ENCODE data around the gene CPA1.

CPA1 gene

DNA sequence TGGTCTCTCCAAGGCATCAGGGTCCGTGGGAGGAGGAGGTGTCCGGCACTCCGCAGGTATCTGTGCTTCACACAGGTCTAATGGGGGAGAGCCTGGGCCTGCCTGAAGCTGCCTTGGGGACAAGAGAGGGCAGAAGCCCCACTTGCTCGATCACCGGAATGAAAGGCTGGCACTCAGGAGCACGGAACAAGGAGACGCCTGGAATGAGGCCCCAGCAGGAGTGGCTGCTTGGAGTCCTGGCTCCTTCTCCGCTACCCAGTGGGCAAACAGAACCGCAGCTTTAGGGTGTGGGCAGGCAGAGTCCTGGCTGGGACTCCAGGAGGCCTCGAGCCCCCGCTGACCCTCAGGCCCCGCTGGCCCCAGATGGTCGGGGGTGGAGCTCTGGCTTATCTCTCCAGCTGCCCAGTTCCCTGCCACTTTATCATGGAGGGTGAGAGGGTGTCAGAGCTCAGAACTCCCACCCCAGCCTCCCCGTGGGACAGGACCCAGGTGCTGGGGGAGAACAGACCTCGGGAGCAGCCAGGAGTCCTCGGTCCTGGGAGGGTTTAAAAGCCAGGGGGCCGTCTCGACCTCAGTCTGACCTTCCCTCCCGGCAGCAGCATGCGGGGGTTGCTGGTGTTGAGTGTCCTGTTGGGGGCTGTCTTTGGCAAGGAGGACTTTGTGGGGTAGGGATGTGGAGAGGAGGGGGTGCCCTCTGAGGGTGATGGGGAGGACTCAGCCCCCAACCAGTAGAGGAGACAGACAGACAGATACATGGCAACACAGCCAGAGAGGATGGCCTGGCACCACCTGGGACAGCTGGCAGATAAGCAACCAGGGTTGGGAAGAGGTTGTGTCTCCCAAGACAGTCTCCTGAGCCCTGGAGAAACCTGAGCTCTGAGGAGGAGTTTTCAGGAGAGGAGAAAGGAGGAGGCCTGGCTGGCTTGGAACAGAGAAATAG, at the start of gene CPA1:
Gene CPA1, plus strand, starts transcription at position 574 of the 940 bp plus-strand sequence. Its CDS starts 27 bp downstream, at position 601.
- H3K4me3 ChIP-seq = no peak within 1 kb of the TSS
- TF ChIP-seq Cebpa-rat (IDR thresholded peaks at IDR 0.05) = no peak

DNA sequence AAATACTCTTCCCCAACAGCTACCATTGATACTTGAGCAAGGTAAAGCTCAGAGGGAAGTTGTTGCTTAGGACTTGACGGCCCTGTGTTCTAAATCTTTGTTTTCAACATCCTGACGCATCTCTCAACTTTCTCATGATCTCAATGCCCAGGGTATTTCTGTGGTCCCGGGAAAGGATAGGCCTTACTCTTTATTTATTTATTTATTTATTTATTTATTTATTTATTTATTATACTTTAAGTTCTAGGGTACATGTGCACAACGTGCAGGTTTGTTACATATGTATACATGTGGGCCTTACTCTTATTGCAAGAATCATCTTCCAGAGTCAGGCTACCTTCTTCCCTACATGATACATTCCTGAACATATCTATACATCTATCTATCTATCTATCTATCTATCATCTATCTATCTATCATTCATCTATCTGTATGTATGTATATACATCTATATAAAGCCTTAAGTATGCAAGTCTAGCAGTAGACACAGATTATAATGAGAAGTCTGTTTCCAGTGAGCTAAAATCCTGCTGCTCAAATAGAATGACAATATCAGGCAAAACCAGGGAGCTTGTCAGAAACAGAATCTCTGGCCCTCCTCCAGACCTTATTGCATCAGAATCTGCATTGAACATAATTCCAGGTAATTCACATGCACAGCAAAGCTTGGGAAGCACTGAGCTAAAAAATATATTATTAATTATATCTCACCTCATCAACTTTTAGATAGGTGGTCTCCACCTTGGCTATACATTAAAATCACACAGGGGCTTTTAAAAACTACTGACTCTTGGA, 47.8 kb upstream of the CPA1 start:
- TF ChIP-seq Cebpa-rat (IDR thresholded peaks at IDR 0.05) = no peak
- H3K9ac ChIP-seq = no peak overlapping the region
- H3K9me3 ChIP-seq = no peaks in the 10 kb centered on the region
- no peaks in the 10 kb centered on the region for H3K27me3 ChIP-seq
- no peaks in the 10 kb centered on the region for H4K20me1 ChIP-seq
- H3K27ac ChIP-seq = no peak overlapping the region
- H3K4me2 ChIP-seq = no peak overlapping the region
- no peak overlapping the region for H3K4me3 ChIP-seq
- no peaks in the 10 kb centered on the region for H3K36me3 ChIP-seq
- H3K4me1 ChIP-seq = no peaks in the 10 kb centered on the region

More for the DNA sequence above, at the start of gene CPA1:
- Histone ChIP-seq H3K36me3 (no peaks in the 10 kb centered on the region), H3K27me3 (no peaks in the 10 kb centered on the region), H3K27ac (no peak within 1 kb of the TSS), H3K9me3 (peaks cover 21% of the 10 kb centered on the region), H3K4me1 (no peaks in the 10 kb centered on the region), H4K20me1 (no peaks in the 10 kb centered on the region), H3K9ac (no peak within 1 kb of the TSS), H3K4me2 (no peak within 1 kb of the TSS)

DNA sequence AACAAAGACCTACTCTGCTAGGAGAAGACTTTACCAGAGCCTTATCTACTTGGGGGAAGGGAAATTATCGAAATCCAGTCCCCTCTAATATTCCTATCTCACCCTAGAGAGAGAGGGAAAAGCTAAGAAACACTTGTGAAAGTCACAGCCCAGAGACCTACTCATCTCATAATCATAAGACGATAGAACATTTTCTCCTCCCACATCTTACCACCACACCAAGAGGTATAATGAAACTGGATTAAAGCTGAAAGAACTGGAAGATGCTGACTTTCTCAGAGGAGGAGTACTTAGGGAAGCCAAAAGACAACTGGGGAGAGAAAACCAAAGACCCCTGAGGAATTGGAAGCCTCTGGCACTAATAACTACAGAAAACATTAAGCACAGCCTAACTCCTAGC, 46.5 kb upstream of the CPA1 start:
- Histone ChIP-seq H3K27ac (no peak overlapping the region), H3K9me3 (no peaks in the 10 kb centered on the region), H4K20me1 (no peaks in the 10 kb centered on the region), H3K4me2 (no peak overlapping the region), H3K36me3 (no peaks in the 10 kb centered on the region), H3K4me3 (no peak overlapping the region), H3K9ac (no peak overlapping the region), H3K4me1 (no peaks in the 10 kb centered on the region), H3K27me3 (no peaks in the 10 kb centered on the region)
- no peak for TF ChIP-seq Cebpa-rat (IDR thresholded peaks at IDR 0.05)

DNA sequence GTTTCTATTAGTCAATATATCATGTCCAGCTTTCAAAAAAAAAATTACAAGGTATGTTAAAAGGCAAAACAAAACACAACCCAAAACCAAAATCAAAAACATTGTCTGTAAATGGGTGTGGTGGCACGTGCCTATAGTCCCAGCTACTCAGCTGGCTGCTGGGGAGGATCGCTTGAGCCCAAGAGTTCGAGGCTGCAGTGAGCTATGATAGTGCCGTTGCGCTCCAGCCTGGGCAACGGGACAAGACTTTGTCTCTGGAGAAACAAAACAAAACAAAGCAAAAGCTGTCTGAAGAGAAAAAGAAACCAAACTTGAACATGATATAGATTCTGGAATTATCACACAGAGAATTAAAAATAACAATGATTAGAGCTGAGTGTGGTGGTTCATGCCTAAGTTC, 46.0 kb upstream of the CPA1 start:
- H3K4me3 ChIP-seq = no peak overlapping the region
- H3K4me1 ChIP-seq = no peaks in the 10 kb centered on the region
- H3K36me3 ChIP-seq = no peaks in the 10 kb centered on the region
- no peaks in the 10 kb centered on the region for H3K27me3 ChIP-seq
- H3K4me2 ChIP-seq = no peak overlapping the region
- no peaks in the 10 kb centered on the region for H4K20me1 ChIP-seq
- H3K9ac ChIP-seq = no peak overlapping the region
- H3K9me3 ChIP-seq = no peaks in the 10 kb centered on the region
- H3K27ac ChIP-seq = no peak overlapping the region
- TF ChIP-seq Cebpa-rat (IDR thresholded peaks at IDR 0.05) = no peak

DNA sequence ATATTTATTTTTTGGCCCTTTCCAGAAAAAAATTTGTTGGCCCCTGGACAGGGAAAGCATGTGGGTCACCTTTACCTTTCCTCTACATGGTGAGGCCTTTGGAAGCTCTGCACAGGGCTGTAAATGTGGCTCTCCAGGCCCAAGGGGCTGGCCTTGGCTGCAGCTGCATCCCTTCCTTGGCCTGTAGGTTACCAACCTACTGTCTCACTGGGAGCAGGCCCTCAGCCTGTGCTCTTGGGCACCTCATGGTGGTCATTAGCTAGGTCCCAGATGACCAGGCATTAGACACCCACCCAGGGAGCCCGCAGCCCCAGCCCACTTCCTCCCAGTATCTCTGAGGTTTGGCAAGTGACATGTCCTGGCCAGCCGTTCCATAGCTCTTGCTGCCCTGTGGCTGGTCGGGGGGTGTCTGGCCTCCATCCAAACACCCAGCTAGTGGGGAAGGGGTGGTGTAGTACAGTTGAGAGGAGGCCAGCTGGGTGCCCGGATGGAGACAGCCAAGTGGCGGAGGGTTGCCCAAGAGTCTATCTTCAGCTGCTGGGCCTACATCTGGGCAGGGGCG, 42.8 kb upstream of the CPA1 start:
- no peaks in the 10 kb centered on the region for H4K20me1 ChIP-seq
- no peak overlapping the region for H3K9ac ChIP-seq
- H3K9me3 ChIP-seq = no peaks in the 10 kb centered on the region
- no peaks in the 10 kb centered on the region for H3K36me3 ChIP-seq
- TF ChIP-seq Cebpa-rat (IDR thresholded peaks at IDR 0.05) = no peak
- H3K27ac ChIP-seq = no peak overlapping the region
- H3K27me3 ChIP-seq = no peaks in the 10 kb centered on the region
- H3K4me3 ChIP-seq = no peak overlapping the region
- H3K4me1 ChIP-seq = no peaks in the 10 kb centered on the region
- no peak overlapping the region for H3K4me2 ChIP-seq

DNA sequence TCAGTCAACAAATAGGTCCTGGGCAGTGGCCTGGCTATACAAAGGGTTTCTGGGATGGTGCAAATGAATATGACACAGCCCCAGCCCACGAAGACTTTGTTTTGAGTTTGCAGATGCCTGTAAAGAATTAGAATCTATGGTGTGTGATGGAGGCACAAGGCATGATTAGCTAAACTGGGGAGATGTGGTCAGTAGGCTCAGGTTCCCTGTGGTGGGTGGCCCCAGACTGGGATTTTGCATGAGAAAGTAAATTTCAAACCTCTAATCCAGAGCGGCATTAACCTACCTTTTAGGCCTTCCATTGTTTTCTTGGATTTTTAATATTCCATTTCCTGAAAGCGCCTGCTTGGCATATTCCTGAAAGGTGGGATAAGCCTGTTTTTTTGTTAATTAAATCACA, 42.1 kb upstream of the CPA1 start:
- Histone ChIP-seq H3K9me3 (no peaks in the 10 kb centered on the region), H3K4me1 (no peaks in the 10 kb centered on the region), H3K4me3 (no peak overlapping the region), H3K4me2 (no peak overlapping the region), H3K36me3 (no peaks in the 10 kb centered on the region), H4K20me1 (no peaks in the 10 kb centered on the region), H3K9ac (no peak overlapping the region), H3K27ac (no peak overlapping the region), H3K27me3 (no peaks in the 10 kb centered on the region)
- no peak for TF ChIP-seq Cebpa-rat (IDR thresholded peaks at IDR 0.05)

DNA sequence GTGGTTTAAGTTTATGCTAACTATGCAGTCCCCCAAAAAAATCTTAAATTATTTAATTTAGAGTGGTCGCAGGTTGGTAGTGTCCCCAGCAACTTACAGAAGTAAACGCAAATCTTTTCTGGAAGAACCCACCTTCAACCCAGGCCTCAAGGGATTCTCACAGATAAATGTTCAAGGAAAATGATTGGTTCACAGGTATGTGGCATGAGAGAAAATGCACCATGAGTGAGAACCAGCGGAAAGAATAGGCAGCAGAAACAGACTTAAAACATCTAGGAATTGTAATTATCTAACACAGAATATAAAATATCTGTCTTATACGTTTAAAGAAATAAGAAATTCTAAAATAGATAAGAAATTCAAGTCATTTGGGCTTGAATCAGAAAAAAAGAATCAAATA, 38.4 kb upstream of the CPA1 start:
- H3K4me2 ChIP-seq = no peak overlapping the region
- H3K36me3 ChIP-seq = no peaks in the 10 kb centered on the region
- H3K9ac ChIP-seq = no peak overlapping the region
- H3K9me3 ChIP-seq = no peaks in the 10 kb centered on the region
- no peak overlapping the region for H3K27ac ChIP-seq
- no peaks in the 10 kb centered on the region for H4K20me1 ChIP-seq
- no peak overlapping the region for H3K4me3 ChIP-seq
- no peak for TF ChIP-seq Cebpa-rat (IDR thresholded peaks at IDR 0.05)
- H3K27me3 ChIP-seq = no peaks in the 10 kb centered on the region
- no peaks in the 10 kb centered on the region for H3K4me1 ChIP-seq

DNA sequence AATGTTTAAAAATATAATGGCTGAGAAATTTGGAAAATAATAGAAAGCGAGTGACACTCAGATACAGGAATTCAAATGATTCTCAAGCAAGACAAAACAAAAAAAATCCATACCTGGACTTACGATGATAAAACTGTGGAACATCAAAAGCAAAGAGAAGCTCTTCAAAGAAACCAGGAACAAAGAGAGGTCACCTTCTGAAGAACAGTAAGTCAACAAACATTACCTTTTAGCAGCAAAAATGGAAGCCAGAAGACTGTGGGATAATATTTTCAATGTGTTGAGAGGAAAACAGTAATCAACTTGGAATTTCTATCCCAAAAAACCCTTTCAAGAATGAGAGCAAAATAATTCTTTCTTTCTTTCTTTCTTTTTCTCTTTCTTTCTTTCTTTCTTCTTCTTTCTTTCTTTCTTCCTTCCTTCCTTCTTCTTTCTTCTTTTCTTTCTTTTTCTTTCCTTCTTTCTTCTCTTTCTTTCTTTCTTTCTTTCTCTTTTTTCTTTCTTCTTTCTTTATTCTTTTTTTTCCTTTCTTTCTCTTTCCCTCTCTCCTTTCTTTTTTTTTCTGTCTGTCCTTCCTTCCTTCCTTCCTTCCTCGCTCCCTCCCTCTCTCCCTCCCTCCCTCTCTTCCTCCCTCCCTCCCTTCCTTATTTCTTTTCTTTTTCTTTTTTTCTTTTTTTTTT, 37.5 kb upstream of the CPA1 start:
- H3K9ac ChIP-seq = no peak overlapping the region
- no peak for TF ChIP-seq Cebpa-rat (IDR thresholded peaks at IDR 0.05)
- no peaks in the 10 kb centered on the region for H3K4me1 ChIP-seq
- no peak overlapping the region for H3K4me2 ChIP-seq
- H3K36me3 ChIP-seq = no peaks in the 10 kb centered on the region
- H3K9me3 ChIP-seq = no peaks in the 10 kb centered on the region
- no peaks in the 10 kb centered on the region for H4K20me1 ChIP-seq
- H3K27ac ChIP-seq = no peak overlapping the region
- no peaks in the 10 kb centered on the region for H3K27me3 ChIP-seq
- no peak overlapping the region for H3K4me3 ChIP-seq

DNA sequence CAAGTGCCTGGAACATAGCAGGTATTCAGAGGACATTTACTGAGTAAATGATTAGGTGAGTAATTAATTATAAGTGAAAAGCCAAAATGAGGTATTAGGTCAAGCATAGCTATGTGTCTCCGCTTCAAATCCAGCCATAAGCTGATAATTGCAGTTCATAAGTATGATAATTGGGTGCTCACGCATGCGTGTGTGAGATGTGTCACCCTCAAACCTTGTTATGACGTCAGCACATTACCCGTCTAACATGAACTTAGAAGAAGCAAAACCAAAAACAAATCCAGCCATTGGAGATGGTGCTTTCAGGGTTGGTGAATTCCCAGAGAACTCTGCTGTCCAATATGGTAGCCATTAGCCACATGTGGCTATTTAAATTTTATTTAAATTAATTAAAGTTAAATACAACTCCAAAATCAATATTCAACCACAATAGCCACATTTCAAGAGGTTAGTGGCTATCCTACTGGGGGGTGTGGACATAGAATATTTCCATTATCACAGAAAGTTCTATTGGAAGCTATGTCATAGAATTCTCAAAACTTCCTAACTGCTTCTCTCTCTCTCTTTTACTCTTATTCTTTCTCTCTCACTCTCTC, 35.9 kb upstream of the CPA1 start, which contains the start of gene CPA5:
Gene CPA5, plus strand, starts transcription at position 546 of the 596 bp plus-strand sequence. CDS start 1,670 bp downstream, outside the sequence.
- no peak for TF ChIP-seq Cebpa-rat (IDR thresholded peaks at IDR 0.05)
- H3K9ac ChIP-seq = no peak within 1 kb of the TSS
- H3K4me2 ChIP-seq = no peak within 1 kb of the TSS
- H3K4me3 ChIP-seq = no peak within 1 kb of the TSS
- no peak within 1 kb of the TSS for H3K27ac ChIP-seq
- H3K9me3 ChIP-seq = no peaks in the 10 kb centered on the region
- H3K4me1 ChIP-seq = no peaks in the 10 kb centered on the region
- no peaks in the 10 kb centered on the region for H3K36me3 ChIP-seq
- no peaks in the 10 kb centered on the region for H4K20me1 ChIP-seq
- H3K27me3 ChIP-seq = no peaks in the 10 kb centered on the region

All from BLaER1 (cell line).